UCSD-AML1 (cell line): Measurements from ENCODE around the gene CCDC127.
"Not testable (repeated sequence)": the region's sequence is repeated elsewhere in the genome, so short reads cannot be mapped to it uniquely, and the experiment has no call there.

Experiments used
- DNase-seq: peaks from one replicate; lab custom pipeline; 2025; ENCODE audit not compliant: unreplicated experiment; lab: John Stamatoyannopoulos, UW

CCDC127 gene

GRCh38 chr5:217494-218456 is at the start of gene CCDC127, which contains the start of gene SDHA:
CCDC127 (minus strand) TSS chr5:218153; CDS start chr5:216849, 1,304 bp downstream.
SDHA (plus strand) TSS chr5:218320; CDS start chr5:218356, 36 bp downstream.
- peak; percentile 99 for DNase-seq

- no peak for DNase-seq
Observed at GRCh38 chr5:267716-268115, 49.8 kb upstream of the CCDC127 start.

- DNase-seq, result not testable (repeated sequence)
Observed at GRCh38 chr5:266311-267026, 48.5 kb upstream of the CCDC127 start.

- no peak for DNase-seq
Observed at GRCh38 chr5:264338-264737, 46.4 kb upstream of the CCDC127 start.

GRCh38 chr5:263275-263974 is 45.5 kb upstream of the CCDC127 start:
- not testable (repeated sequence) for DNase-seq

GRCh38 chr5:257148-257547 is 39.2 kb upstream of the CCDC127 start:
- DNase-seq, result no peak

GRCh38 chr5:256347-256746 is 38.4 kb upstream of the CCDC127 start:
- DNase-seq, result not testable (repeated sequence)

GRCh38 chr5:255116-255515 is 37.2 kb upstream of the CCDC127 start:
- DNase-seq, result not testable (repeated sequence)

GRCh38 chr5:254322-254721 is 36.4 kb upstream of the CCDC127 start:
- not testable (repeated sequence) for DNase-seq

GRCh38 chr5:252546-252945 is 34.6 kb upstream of the CCDC127 start:
- DNase-seq, result no peak

GRCh38 chr5:251975-252374 is 34.0 kb upstream of the CCDC127 start:
- DNase-seq, result not testable (repeated sequence)

GRCh38 chr5:251538-251937 is 33.6 kb upstream of the CCDC127 start:
- DNase-seq, result not testable (repeated sequence)

- not testable (repeated sequence) for DNase-seq
Observed at GRCh38 chr5:251016-251415, 33.1 kb upstream of the CCDC127 start.

GRCh38 chr5:250396-250795 is 32.4 kb upstream of the CCDC127 start:
- not testable (repeated sequence) for DNase-seq

- DNase-seq, result not testable (repeated sequence)
Observed at GRCh38 chr5:245717-246116, 27.8 kb upstream of the CCDC127 start.

- DNase-seq, result not testable (repeated sequence)
Observed at GRCh38 chr5:243683-244367, 25.9 kb upstream of the CCDC127 start.

- not testable (repeated sequence) for DNase-seq
Observed at GRCh38 chr5:241045-241669, 23.2 kb upstream of the CCDC127 start.

- not testable (repeated sequence) for DNase-seq
Observed at GRCh38 chr5:240550-240949, 22.6 kb upstream of the CCDC127 start.

- DNase-seq, result not testable (repeated sequence)
Observed at GRCh38 chr5:237931-238330, 20.0 kb upstream of the CCDC127 start.

- not testable (repeated sequence) for DNase-seq
Observed at GRCh38 chr5:235527-235926, 17.6 kb upstream of the CCDC127 start.
